NCI-H748 treated with DMSO at 0.1 percent for 48 hours (cell line): ENCODE results near the gene HMG20A.

Experiments
- DNase-seq: peaks from one replicate; lab custom pipeline; 2025; lab: John Stamatoyannopoulos, UW

Gene HMG20A

GRCh38 chr15:77519540-77519939 lies 98.9 kb downstream of the HMG20A start:
- DNase-seq: no peak

- DNase-seq: no peak
These were observed 100.5 kb downstream of the HMG20A start for GRCh38 chr15:77521206-77521605.

GRCh38 chr15:77525400-77525811 lies 104.7 kb downstream of the HMG20A start:
- DNase-seq: no peak

GRCh38 chr15:77525907-77526594 lies 105.4 kb downstream of the HMG20A start:
- DNase-seq: no peak

- DNase-seq: no peak
These were observed 106.0 kb downstream of the HMG20A start for GRCh38 chr15:77526595-77527163.

- no peak for DNase-seq
These were observed 106.6 kb downstream of the HMG20A start for GRCh38 chr15:77527164-77527778.

- no peak for DNase-seq
These were observed 107.1 kb downstream of the HMG20A start for GRCh38 chr15:77527831-77528231.

GRCh38 chr15:77528290-77528967 lies 107.7 kb downstream of the HMG20A start:
- no peak for DNase-seq

- no peak for DNase-seq
These were observed 108.3 kb downstream of the HMG20A start for GRCh38 chr15:77528968-77529319.

GRCh38 chr15:77529394-77530159 lies 108.9 kb downstream of the HMG20A start:
- DNase-seq: no peak

GRCh38 chr15:77530576-77530975 lies 109.9 kb downstream of the HMG20A start:
- DNase-seq: no peak

- no peak for DNase-seq
These were observed 110.7 kb downstream of the HMG20A start for GRCh38 chr15:77531191-77532000.

GRCh38 chr15:77532067-77532710 lies 111.5 kb downstream of the HMG20A start:
- DNase-seq: no peak

- DNase-seq: no peak
These were observed 112.2 kb downstream of the HMG20A start for GRCh38 chr15:77532846-77533245.

- no peak for DNase-seq
These were observed 113.1 kb downstream of the HMG20A start for GRCh38 chr15:77533578-77534430.
